GM20000 (cell line): ENCODE data around the gene NFIX.

Experiments
- DNase-seq: peaks from one replicate; pipeline ENCODE4 v3.0.0; 2012; ENCODE audit warnings: low spot score
- TF ChIP-seq, protein P1 (sequence below): IDR thresholded peaks from 2 replicates; pipeline ENCODE4 v1.5.1; 2012; ENCODE audit warnings: mild to moderate bottlenecking, control low read depth; ENCODE audit errors: extremely low read depth, missing control alignments

The NFIX gene

DNA sequence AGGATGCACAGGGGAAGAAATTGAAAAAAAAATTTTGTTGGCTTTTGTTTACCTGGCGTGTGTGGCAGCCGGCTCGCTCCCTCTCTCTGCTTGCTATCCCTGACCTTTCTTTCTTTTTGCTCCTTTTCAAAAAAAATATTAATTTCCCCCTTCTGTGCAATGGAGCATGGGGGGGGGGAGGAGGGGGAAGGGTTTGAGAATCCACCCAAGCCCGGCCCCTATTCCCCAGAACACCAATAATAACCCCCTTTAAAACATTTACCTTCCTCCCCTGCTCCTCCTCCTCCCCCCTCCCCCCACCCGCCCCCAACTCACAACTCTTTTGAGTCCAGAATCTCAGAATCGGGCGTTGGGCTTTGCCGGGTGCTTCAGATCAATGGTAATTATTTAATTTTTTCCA lies 28.4 kb downstream of the NFIX start:
- TF ChIP-seq, protein P1, sequence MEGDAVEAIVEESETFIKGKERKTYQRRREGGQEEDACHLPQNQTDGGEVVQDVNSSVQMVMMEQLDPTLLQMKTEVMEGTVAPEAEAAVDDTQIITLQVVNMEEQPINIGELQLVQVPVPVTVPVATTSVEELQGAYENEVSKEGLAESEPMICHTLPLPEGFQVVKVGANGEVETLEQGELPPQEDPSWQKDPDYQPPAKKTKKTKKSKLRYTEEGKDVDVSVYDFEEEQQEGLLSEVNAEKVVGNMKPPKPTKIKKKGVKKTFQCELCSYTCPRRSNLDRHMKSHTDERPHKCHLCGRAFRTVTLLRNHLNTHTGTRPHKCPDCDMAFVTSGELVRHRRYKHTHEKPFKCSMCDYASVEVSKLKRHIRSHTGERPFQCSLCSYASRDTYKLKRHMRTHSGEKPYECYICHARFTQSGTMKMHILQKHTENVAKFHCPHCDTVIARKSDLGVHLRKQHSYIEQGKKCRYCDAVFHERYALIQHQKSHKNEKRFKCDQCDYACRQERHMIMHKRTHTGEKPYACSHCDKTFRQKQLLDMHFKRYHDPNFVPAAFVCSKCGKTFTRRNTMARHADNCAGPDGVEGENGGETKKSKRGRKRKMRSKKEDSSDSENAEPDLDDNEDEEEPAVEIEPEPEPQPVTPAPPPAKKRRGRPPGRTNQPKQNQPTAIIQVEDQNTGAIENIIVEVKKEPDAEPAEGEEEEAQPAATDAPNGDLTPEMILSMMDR = no peak
- DNase-seq = no peak

DNA sequence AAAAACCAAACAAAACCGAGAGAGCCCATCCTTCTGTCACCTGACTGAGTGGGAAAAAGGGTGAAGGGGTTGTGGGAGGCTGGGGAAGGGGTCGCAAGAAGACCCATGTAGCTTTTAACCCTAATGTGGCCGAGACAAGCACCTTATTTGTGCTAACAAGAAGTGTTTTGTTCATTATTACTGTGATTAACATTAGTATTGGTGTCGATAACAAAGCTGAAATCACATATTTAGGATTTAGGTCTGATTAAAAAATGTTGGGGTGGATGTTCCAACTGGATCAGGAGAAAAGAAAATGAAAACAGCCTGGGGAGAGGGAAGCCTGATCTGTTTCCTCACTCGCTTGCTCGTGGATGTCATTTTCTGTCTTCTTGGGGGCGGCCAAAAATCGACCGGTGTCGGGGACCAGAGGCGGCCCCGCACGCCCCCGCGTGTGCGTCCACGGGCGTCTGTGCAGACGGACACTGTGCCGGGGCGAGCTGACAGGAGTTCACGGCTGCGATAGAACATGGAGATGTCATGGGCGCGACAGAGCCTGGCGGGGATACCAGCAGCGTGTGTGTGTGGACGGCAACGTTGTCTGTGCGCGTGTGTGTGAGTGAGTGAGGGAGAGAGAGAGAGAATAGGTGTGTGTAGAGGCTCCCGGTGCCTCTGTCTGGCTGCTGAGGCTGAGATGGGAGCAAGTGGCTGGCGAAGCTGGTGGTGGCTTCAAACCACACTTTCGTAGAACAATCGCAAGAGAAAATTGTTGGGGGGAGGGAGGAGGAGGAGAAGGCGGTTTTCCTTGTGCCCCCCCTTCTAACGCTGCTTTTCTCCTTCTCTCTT lies 29.1 kb downstream of the NFIX start:
- no peak for DNase-seq

DNA sequence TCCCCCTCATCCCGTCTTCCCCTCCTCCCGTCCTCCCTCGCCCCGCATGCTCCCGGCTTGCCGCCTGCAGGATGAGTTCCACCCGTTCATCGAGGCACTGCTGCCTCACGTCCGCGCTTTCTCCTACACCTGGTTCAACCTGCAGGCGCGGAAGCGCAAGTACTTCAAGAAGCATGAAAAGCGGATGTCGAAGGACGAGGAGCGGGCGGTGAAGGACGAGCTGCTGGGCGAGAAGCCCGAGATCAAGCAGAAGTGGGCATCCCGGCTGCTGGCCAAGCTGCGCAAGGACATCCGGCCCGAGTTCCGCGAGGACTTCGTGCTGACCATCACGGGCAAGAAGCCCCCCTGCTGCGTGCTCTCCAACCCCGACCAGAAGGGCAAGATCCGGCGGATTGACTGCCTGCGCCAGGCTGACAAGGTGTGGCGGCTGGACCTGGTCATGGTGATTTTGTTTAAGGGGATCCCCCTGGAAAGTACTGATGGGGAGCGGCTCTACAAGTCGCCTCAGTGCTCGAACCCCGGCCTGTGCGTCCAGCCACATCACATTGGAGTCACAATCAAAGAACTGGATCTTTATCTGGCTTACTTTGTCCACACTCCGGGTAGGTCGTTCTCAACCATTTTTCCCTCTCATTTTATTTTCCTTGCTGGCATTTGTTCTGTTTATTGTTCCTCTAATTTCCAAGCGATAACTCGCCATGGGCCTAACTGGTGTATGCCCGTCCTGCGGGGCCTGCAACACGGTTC lies 29.8 kb downstream of the NFIX start:
- no peak for DNase-seq

More for the DNA sequence above, 29.1 kb downstream of the NFIX start:
- TF ChIP-seq, protein P1 = no peak

DNA sequence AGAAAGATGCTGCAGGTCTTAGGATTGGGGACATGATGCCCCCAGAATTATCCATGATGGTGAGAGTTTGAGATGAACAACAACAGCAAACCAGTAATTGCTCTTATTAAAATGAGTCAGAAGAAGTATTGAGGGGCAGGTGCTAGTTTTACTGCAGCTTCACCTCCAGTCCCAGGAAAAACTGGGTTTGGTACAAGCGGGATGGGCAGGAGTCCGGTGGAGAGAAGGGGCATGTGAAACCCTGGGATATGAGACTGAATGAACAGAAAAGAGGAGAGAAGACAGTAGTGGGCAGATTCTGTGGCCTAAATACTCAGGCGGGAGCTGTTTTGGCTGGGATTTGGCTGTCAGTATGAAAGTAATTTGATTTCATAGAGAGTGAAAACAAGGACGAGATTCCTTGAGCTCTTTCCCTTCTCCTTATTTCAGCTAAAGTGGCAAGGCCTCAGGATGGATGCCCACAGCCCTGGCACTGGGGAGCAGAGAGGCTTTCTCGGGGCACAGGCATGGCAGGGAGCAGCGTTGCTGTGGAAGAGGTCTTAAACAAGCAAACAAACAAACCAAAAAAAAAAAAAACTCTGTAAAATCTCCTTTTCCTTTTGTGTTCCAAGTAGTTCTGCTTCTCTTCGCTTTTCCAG lies 30.7 kb downstream of the NFIX start:
- no peak for DNase-seq
- TF ChIP-seq, protein P1 = no peak

More for the DNA sequence above, 29.8 kb downstream of the NFIX start:
- TF ChIP-seq, protein P1 = no peak

DNA sequence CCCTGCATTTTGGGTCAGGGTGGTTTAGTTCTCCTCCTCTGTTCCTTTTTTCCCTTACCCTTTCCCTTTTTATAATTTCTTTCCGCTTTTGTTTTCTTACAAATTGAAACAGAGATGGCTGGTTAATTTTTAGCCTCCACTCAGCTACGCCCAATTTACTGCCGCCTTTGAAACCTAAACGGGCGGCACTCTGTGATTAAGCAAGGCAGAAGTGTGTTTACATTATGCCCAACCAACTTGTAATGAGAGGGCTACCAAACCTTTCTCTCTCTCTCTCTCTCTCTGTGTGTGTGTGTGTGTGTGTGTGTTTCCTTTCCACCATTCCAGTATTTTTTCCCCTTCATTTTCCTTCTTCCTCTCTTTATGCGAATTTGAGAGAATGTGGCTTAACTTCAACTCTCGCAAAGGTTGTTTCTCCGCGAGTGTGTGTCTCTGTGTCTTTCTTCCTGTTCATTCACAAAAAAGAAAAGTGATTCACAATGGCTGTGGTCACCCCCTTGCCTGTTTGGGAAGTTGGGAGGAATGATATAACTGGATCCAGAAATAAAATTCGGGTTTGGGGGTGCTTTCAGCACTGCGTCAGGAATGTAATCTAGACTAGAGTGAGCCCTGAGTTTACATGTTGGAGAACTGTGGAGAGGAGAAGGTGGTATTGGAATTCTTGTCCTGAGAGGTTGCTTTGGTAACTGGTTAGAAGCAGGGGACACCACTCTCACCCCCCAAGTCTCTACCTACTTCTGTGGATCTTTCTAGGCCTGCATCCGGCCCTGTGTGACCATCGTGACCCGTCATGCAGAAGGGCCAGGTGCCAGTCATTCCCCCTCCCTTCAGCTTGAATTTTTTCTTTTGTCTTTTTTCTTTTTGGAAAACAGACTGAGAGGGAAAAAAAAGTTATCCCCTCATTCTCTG lies 31.4 kb downstream of the NFIX start:
- no peak for DNase-seq
- TF ChIP-seq, protein P1 = no peak

DNA sequence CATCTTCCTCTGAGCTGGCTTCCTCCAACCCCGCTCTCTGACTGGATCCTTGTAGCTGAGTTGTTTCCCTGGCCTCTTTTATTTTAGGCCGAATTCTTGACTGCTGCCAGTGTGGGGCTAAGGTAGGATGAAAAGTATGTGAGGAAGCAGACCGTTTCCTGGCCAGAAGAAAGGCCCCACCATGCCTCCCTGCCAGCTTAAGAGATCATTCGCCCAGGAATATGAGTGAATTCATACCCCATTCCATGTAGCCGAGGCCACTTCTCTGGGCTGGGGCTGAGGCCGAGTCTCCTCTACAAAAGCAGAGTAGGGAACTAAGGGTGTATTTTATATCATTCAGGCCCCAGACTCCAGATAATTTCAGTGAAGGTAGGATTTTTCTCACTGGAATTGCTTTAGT lies 32.3 kb downstream of the NFIX start:
- no peak for DNase-seq
- TF ChIP-seq, protein P1 = no peak
